COLO829 (cell line): ENCODE measurements around the gene DNAJB13.

Source experiments
- DNase-seq: peaks from one replicate; pipeline ENCODE4 v3.0.0; 2012; ENCODE audit warnings: low spot score

Gene DNAJB13

DNA sequence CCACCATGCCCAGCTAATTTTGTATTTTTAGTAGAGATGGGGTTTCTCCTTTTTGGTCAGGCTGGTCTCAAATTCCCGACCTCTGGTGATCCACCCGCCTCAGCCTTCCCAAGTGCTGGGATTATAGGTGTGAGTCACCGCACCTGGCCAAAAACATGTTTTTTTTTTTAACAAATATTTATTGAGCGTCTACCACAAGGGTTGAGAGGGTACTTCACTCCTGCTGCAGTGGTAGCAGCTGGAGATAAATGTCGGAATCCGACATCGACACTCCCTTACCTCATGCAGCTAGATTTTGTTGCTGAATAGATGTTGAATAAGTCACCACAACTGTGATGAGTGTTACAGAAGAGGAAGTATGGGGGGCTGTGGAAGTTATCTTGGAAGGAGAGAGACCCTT lies 971 bp downstream of the DNAJB13 start:
- no peak for DNase-seq

DNA sequence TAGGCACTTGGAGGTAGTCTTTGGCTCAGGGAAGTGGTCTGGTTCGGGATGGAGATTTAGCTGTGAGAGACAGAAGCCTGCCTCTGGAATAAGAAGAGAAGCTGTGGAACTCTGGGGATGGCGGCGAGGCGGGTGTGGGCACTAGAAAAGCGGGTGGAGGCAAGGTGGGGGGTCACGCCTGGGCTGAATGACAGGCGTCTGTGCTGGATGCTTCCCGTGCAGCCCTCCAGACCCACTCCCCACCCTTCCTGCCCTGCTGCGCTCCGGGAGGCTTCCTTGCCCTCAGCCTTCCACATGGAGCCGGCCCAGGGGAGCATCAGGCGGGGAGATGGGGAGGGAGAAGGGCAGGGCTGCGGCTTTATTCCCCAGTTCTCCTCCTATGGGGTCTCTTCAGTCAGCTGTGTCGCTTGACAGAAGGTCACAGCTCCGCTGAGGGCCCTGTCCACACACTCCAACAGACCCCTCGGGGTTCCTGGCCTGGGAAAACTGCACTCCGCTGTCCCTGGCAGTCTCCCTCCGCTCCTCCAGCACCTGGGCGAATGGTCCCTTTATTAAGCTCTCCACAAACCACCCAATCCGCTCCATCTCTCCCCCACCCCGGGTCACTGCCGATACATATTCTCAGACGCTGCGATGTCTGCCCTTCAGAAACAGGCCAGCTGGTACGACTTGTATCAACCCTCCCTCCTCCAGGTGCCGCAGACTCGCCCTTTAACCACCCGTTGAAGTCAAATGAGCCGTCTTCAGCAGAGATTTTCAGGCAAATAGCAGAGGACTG lies 6.2 kb downstream of the DNAJB13 start:
- DNase-seq, result no peak

DNA sequence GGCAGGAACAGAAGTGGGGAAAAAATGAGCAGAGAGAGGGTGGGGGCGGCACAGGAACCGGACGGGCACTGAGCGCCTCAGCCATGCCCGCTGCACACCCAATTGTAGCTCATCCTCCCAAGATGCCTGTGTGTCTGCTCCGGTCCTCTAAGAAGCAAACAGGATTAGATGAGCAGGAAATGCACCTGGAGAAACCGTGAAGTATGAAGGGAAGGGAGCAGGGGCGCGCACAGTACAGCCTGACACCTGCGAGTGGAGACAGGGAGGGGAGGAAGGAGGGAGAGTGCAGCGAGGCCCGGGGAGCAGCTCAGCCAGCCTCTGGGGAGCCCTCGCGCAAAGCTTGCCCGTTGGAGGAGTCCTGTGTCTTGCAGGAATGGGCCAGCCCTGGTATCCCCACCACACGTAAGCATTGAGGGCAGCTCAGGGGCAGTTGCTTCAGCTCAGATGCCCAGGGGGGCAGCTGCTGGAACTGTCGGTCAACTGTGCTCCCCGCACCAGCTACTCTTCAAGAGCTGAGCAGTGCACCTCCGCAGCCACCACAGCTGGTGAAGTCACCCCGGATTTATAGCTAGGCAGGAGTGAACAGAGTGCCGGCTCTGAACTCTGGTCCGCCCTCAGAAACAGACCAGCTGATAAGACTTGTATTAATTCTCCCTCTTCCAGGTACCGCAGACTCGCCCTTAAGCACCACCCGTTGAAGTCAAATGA lies 7.0 kb downstream of the DNAJB13 start:
- DNase-seq, result no peak

DNA sequence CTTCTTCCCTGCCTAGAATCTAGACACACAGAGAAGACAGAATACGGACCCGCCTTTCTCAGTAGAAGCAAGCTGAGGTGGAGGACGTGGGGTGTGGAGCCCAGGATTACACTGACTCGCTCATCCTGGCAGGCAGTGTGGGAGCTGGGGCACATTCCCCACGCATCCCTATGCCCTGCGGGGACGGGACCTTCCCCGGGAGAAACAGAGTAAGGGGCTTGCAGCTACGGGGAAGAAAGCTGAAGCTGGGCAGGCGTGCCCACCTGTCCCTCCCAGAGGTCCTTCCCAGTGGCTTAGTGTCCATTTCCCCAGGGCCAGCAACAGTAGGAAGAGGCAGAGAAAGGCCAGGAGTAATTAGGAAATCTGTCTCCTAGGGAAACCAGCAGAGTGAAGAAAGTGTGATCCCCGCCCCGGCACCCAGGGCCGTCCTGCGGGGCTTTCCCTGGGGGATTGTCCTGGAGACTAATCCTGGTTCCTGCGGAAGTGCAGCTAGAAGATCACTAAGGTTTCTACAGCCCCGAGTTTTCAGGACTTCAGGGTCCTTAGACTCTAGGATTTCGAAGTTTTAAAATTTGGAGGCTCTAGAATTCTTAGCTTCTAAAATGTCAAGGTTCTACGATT lies 7.8 kb downstream of the DNAJB13 start:
- no peak for DNase-seq

DNA sequence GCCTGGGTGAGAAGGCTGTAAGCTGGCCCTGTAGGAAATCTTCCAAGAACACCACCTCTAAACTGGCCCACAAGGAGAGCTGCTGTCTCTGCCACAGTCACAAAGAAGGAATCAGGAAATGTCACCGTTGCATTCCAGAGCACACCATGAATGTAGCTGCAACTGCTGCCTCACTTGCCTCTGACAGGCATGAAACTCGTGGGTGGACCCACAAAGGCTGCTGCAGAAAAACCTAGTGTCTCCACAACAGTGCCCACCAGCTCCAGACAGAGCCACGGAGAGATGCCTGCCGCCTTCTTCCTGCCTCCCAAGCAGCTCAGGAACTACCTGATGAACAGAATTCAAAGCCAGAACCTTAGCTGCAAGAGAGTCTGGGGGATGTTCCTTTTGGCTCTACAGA lies 10.5 kb downstream of the DNAJB13 start:
- no peak for DNase-seq

DNA sequence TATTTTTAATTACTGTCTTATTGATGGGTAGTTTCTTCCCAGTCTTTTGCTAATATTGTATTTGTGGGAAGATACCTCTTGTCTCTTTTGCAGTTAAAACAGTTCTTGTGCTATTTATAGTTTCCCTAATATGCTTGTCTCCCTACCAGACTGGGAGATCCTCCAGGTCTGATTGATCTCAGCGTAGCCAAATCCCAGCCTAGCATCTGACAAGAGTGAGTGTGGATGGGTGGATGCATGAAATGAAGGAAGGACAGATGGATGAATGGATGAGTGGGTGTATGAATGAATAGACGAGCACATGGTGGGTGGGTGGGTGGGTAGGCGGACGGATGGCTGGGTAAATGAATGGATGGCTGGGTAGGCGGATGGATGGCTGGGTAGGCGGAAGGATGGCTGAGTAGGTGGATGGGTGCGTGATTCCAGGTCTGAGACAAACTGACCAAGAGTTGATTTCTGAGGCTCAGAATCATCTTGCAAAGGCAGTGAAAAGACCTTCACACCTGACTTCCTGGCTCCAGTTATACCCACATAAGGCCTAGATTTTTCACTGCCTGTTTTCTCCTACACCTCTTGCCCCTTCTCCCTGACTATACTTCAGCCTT lies 11.4 kb downstream of the DNAJB13 start:
- no peak for DNase-seq

DNA sequence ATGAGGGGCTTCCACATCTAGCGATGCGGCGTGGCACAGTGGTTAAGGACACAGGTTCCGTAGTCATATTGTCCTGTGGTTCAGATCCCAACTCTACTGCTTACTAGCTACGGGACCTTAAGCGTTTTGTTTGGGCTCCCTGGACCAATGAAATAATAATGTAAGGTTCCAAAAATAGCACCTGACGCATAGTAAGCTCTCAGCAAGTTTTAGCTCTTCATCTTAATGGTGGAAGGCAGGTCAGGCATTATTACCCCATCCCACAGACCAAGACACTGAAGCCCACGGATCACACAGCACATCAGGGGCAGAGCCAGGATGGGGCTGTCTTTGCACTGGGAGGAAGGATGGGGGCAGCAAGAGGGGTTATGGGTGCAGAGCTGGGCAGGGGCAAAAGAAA lies 13.0 kb downstream of the DNAJB13 start:
- no peak for DNase-seq

DNA sequence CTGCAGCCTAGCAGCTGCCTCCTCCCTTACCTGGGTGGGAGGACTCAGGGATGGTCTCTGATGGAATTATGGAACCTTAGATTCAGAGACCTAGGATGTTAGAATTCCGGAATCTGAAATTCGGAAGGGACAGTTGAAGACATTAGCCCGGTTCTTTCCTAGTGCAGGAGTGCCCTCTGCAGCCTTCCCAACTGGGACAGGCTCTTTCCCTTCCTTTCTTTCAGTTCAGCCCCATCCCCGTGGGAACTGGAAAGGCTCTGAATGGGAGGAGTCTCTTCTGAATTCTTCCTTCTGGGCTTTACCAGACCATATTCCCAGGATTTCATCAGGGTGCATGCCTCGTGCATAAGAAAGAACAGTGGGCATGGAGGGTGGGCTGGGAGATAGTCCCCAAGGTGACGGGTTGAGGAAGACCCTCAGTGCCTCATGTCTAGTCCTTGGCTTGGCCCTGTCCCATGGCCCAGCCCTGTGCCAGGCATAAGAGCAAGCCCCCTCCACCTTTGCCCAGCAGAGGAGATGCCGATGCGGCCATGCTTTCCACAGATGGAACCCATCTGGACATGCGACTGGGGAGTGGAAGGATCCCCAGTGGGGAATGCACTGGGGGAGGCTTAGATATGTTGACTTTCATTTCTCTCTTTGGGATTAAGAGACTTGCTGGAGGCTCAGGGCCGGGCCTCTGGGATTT lies 14.4 kb downstream of the DNAJB13 start:
- DNase-seq, result peak; percentile 36

DNA sequence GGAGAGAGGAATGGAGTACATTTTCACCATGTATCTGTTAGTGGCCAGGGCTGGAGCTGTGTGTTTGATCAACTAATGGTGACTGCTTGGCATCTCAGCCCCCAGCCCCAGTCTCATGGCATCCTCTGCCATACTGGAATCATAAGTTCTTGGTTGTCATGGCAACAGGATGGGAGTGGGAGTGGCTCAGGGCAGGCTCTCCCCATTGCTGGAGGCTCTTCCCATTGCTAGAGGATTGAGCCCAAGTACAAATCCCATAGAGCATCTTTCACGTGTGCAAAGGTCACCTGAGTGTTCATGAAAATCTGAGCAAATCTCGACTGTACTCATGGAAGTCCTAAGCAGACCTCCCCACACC lies 14.9 kb downstream of the DNAJB13 start:
- no peak for DNase-seq

DNA sequence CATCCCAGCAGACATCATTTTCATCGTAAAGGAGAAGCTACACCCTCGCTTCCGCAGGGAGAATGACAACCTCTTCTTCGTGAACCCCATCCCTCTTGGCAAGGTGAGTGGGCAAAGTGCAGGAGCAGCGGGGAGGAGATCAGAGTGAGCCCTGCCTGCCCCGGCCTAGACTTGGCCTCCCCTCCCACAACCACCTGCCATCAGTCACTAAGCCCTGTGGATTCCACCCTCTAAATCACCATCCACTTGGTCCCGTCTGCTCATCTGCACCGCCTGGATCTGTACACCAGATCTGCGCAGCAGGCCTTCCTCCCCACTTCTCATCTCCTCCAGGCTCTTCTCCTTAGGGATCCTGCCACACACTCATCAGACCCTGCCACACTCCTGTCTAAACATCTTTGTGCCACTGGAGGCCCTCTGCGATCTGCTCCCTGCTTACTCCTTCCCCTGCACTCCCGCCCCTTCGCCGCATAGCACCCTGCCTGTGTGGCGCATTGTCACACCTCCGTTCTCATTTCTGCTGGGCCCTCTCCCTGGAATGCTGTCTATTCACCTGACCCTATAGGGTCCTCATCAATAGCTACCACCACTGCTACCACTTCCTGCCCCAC lies 17.6 kb downstream of the DNAJB13 start:
- no peak for DNase-seq

DNA sequence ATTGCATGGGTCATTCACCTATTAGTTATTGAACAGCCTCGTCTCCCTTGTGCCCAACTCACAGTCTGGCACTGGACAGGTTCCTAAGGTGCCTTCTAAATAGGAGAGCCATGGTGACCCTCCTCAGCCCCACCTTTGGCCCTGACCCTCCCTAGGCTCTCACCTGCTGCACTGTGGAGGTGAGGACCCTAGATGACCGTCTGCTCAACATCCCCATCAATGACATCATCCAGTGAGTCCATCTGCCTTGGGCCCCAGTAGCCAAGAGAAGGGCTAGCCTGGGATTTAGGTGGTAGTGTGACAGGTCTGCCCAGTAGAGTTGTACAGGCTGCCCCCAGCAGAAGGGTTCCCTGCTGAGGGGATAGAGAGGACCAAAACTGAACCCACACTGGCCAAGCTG lies 18.3 kb downstream of the DNAJB13 start:
- DNase-seq, result no peak

DNA sequence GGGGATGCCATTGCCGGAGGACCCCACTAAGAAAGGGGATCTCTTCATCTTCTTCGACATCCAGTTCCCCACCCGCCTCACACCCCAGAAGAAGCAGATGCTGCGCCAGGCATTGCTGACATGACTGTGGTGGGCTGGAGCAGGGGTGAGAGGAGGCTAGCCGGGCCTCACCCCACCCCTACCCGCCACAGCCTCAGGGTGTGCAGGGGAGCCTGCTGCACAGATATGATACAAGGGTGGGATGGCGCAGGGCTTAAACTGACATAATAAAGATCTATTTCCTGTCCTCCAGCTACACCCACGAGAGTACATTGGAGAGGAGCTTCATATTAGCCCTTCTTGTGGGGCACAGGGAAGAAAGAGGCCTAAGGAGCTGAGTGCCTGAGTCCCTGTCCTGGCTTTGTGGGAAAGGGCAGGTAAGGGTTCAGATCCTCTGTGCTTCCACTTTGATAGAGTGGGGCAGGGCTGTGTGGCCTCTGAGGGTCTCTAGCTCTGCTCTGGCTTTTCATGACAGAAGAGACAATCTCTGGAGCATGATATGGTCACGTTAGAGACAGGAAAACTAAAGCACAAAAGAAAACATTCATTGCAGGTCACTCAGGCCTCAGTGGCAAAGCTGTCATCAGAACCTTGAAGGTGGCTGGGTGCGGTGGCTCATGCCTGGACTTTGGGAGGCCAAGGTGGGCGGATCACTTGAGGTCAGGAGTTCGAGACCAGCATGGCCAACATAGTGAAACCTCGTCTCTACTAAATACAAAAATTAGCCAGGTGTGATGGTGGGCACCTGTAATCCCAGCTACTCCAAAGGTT lies 19.4 kb downstream of the DNAJB13 start:
- no peak for DNase-seq

DNA sequence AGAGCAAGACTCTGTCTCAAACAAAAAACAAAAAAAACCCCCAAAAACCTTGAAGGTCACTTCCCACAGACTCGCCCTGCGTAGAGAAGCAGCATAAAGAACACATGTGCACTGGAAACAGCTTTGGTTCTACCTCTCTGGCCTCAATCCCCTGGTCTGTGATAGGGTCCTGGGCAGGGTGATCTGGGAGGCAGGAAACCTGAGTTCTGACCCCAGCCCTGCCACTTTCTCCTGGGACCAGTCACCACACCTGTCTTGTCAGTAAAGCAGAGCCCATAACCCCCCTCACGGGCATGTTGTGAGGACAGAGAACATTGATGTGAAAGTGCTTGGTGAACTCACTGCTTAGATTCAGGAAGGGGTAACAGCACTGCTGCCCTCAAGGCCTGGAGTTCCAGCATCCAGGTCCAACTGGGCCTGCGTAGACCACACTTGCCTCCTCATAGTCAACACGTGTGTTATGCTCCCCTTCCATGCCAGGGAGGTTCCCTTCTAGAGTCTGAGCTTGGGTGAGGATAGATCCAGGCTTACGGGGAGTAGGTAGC lies 20.4 kb downstream of the DNAJB13 start:
- DNase-seq, result no peak

DNA sequence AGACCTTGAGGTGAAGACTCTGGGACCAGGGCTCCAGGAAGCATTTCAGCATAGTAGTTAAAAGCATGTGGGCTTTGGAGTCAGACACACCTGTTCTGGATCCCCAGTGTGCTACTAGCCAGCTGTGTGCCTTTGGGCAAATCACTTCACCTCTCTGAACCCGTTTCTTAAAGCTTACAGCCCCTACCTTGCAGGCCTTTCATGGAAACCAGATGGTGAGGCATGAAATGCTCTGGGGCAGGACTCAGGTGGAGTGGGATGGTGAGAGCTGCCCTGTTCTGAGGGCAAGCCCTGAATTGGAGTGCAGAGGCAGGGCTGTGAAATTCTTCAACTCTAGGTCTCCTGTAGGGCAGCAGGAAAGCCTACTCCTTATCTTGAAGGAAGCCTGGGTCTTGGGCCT lies 21.4 kb downstream of the DNAJB13 start:
- no peak for DNase-seq

DNA sequence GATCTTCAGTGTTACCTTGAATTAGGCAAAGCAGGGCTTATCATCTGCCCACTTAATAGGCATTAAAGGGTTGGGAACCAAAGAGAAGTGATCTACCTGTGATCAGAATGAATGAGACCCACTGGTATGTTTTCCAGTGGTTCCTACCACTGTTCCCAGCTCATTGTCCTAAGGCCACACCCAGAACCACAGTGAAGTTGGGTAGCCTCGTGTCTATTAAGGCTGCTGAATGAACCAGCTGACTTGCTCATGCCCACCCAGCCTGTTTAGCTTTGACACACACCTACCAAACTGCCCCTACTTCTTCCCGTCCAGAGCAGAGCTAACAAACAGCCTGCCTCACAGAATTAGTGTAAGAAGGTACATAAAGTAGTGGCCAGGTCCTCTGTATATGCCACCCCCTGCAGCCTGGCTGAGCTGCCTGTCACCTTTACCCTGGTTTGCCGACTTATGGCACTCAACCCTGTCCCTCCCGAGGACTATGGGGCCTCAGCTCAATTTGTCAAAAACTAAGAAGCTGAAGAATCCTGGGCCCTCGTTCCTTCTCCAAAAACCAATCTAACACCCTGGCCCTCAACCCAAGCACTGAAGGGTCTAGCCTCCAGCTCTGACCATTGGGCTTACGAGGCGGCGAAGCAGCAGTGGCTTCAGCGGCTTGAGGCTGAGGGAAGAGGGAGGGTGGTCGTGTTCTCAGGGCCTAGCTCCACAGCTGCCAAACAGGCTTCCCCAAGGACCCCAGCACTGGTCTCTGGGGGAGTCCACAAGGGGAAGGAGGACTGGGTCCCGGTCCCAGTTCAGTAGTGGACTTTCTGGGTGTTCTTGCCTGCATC lies 22.0 kb downstream of the DNAJB13 start:
- DNase-seq, result no peak

DNA sequence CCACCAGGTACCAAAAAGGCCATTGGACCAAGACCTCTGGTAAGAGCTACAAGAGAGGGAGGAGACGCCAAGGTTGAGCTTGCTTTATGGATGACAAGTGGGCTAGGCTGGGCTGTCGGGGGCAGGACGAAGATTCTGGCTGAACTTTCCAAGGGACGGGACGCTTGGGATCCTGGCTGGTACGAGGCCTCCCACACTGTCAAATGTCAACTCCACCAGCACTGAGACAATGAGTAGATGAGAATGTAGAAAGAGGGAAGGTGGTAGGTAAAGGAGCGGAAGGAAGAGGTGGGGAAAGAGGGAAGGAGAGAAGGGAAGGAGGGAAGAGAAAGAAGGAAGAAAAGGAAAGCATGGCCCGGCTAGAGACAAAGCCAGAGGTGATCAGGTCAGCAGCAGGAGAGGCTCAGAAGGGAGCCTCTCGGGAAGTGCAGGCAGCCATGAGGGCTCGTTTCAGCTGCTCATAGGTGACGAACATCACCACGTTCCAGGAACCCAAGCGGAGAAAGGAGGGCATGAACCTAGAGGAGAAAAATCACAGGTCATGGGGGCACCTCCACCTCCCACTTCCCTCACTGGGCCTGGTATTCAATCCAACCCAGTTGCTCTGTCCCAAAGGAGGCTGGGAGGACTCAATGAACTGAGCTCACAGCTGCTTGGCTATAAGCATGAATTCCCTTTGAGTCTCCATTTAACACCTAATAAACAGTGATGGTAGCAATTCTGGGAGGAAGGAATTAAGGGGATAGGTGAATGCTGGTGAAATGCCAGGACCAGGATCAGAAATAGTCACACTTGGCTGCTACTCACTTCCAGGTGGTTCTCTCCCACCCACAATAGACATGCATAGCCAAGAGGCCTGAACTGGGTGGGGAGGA lies 24.0 kb downstream of the DNAJB13 start:
- no peak for DNase-seq

DNA sequence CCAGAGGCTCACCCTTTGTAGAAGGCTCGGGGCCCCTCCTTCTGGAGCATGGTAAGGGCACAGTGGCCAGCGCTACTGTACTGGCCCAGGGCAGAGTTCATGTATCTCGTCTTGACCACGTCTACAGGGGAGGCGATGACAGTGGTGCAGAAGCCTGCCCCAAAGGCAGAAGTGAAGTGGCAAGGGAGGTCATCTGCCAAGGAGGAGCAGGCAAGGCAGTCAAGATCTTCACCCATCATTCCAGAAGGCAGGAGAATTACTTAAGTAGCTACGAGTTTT lies 24.6 kb downstream of the DNAJB13 start:
- DNase-seq, result no peak

DNA sequence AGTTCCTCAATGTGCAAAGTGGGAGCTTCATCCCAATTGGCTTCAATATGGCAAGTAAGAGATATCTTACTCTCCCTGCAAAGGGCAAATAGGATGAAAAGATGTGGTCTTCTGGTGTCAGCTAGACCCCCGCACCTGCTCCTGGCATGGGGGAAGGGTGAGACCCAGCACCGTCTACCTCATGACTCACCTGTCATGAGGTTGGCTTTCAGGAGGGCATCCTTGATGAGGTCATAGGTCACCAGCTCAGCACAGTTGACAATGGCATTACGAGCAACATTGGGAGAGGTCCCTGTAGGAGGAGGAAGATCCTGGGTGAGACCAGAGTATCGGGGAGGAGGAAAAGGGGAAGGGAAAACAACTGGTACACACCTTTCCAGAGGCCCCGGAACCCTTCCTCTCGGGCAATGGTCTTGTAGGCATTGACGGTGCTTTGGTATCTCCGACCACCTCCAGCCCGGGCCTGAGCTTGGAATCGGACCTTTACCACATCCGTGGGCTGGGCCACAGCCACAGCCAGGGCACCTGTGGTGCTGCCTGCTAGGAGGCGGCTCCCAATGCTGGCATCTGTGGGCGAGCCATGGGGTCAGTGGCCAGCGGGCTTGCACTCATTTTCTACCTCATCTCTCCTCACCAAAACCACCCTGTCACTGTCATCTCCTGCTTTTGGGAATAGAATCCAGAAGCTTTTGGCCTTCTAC lies 25.8 kb downstream of the DNAJB13 start:
- DNase-seq, result no peak
